ENCODE data around the gene FYCO1.
A peak's percentile ranks its signal among the peaks of the same experiment; 100 is the strongest.

FYCO1 gene

DNA sequence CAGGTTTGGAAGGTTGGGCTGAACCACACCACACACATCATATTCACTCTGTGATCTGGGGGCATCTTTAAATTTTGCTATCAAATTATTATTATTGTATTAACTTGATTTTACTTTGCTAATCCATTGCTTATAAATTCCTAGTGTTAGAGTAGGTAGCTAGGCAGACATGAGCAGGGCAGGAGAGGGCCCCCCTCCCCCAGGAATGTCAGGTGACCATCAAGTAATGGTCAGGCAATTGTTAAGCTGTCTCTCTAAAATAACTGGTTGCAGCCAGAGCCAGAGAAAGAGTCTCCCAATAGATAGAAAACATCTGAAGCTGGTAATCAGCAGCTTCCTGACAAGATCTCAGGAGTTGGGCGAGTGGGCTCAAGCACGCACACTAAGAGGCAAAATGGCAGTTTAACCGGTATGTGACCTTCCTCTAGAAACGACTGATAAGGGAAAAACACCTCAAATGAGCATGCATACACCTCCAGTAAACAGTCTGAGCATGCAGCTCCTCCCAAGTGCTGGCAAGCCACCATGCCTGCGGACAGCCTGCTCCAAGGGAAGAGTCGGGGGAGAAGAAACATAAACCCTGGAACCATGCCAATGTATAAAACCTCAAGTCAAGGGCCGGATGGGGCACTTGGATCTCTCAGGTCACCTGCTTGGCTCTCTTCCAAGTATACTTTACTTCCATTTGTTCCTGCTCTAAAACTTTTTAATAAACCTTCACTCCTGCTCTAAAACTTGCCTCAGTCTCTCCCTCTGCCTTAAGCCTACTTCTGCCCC lies 55.4 kb downstream of the FYCO1 start:
- DNase-seq: no peak

DNA sequence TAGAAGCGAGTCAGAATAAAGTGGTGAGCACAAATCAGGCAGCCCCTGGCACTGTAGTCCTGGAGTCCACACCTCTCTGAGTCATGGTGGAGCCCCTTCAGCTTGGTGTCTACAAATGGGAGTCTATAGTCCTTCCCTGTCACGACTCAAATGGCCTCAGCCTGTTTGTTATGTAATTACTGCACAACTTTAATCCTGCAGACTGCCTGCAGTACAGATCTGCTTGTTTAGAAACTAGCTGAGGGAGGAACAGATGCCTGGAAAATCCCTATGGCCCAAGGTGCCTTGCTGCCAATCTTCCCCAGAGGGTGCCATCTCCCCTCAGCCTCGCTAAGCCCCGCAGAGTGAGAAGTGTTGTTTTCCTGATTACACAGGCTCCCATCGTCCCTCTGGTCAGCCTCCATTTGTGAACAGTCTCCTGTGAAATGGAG lies 56.3 kb downstream of the FYCO1 start:
- DNase-seq: no peak

DNA sequence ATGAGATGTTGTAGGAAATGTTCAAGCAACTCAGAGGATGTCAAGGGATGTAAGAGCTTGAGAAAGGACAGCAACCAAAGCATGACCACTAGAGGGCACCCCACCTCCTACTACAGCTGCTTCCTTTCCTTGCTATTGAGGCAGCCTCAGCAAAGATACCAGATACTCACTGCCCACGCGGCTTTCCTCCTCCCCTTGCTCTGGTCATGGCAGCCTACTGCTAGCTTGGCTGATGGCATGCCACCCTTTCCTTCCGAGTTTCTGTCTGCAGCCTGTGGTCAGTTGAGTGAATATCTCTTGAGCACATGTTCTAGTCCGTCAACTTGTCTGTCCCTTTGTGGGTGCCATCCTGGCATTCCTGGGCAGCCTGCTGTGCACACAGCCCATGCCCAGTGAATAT lies 56.8 kb downstream of the FYCO1 start:
- DNase-seq: peak; percentile 44

DNA sequence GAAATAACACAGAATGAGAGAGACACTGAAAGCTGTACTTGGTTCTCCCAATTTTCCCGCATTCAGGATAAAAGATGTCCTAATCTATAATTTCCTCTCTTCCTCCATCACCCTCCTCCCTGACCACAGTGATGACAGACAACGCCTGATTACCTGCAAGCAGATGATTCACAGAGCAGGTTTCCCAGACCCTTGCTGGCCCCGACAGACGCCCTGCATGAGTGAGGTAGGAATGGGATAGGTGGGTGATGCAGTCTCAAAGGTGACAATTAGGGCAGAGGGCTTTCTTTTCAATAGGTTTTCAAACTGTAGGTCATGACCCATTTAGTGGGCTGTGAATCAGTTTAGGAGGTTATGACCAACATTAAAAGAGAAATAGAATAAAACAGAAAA lies 57.6 kb downstream of the FYCO1 start:
- no peak for DNase-seq

DNA sequence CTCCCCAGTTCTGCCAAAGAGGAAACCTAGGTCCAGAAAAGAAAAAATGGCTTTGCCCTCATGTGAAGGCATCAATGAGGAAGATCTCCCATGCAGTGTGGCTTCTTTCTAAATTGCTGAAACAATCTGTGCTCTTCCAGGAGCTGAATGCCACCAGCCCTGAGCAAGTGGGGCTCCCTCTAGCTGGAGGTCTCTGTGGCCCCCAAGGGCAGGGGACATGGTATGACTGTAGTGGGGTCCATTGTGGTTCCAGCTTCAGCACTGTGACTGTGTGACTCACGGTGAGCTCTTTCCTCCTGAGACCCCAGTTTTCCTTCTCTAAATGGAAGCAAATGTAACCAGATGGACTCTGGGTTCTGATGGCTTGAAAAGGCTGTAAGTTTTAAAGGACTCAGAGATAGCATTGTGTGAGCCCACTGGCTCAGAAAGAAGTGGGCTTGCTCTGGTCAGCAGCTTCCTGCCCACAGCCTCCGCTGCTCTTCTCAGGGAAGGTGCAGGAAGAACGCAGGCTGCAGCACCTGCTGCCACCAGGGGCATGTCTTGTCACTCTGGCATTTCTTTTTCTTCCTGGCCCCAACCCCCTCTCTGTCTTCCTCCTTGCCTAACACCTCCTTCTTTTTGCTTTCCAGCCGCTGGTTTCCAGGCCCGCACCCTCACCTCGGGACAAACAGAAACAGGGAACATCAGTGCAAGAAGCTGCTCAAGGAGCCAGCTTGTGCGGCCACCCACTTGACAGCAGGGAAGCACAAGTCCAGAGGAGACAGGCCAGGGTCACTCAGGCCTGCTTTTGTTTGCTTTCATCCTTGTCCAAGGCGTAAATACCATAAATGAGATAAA lies 58.2 kb downstream of the FYCO1 start:
- DNase-seq: no peak

DNA sequence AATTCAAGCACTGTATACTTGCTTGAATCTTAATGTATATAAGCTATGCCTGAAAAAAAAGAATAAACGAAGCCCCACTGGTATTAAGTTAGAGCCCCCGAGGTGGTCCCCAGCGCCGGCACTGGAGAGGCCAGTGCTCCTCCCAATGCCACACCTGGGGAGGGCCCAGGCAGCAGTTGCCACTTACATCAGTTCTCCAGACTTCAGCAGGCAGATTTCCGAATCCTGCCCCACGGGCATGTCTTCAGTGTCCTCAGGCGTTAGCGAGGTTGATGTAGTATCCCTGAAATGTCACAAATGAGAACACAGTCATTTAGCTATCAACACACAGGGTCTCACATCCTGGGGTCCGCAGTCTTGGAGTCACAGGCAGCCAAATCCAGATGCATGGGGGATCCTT lies 59.4 kb downstream of the FYCO1 start:
- DNase-seq: no peak

DNA sequence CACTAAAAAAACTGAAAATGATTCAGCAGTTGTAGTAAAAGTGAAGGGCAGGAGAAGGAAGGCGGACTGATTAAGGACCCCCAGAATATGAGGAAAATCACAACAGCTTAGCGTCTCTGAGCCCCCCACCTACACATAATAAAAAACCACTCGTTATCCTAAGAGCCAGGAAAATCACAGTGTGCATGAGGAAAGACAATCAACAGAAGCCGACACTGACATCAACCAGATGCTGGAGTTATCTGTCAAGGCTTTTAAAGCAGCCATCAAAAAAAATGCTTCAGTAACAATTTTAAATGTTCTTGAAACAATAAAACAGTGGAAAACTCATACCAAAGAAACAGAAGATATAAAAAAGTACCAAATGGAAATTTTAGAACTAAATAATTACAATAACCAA lies 62.0 kb downstream of the FYCO1 start:
- DNase-seq: no peak

DNA sequence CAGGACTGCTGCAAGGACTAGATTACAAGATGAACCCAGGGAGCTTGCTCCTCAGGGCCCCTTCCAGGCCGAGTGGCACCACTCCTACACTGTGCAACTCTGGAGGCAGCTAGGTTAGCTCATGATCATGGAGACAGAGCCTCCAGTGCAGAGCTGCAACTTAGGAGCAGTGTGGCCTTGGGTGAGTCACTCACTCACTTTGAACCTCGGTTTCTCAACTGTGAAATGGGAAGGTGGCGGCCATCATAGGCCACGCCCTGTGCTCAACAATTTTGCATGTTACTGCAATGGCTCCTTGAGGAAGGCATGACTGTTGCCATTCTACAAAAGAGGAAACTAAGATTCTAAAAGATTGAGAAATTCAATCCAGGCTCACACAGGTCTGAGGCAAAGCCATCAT lies 63.5 kb downstream of the FYCO1 start:
- DNase-seq: no peak

DNA sequence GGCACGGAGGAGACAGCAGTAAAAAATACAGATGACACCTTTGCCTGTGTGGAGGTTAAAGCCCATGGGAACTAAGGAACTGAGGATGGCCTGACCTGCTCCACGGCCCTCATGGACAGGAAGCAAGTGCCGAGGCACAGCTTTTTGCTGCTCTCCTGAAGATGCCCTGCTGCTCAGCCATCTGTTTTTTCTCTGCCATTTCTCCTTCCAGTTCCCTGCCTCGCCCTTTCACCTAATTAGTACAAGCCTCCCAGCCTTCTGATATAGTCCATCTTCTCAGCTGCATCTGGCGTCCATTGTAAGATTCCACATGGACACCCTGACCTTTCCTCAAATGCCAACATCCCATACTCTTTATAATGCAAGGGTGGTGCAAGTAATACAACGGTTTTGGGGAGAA lies 64.1 kb downstream of the FYCO1 start:
- DNase-seq: no peak

DNA sequence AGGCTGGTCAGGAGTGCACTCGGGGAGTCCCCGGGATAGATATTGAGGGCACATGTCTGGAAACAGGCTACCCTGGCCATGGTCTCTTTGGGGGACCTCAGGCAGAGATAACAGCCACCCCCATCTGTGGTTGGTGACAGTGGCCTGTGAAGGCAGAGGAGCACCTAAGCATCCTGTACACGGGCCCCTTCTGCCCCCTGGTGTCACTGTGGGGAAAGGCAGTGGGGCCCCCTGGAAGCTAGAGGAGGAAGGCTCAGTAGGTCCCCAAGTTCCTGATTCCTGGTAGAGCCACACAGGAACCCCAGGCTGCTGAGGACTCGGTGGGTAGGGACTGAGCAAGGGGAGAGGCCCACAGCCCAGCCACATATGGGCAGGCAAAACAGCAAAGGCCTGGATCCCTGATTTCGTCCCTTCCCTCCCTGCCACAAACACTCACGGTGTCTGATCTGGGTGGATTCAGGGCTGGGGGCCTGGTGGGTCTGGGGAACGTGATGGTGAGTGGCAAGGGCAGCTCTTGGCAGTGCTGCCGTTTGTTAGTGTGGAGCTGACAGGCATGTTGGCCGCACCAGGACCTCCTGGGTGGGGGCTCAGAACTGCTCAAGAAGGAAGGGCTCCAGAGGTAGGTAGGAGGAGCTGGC lies 66.5 kb downstream of the FYCO1 start:
- no peak for DNase-seq

DNA sequence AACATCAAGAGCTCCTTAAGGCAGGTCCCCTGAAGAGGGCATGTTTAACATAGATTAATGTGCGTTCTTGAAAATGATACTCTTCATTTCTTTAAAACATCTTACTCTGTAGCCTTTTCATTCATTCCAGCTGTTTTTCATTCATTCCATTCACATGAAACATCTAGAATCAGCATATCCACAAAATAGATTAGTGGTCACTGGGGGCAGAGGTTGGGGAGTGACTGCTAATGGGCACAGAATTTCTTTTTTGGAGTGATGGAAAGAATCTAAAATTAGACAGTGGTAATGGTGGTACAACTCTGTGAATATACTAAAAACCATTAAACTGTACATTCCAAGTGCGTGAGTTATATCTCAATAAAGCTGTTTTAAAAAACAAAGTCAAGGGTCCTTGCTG lies 67.7 kb downstream of the FYCO1 start:
- DNase-seq: no peak

DNA sequence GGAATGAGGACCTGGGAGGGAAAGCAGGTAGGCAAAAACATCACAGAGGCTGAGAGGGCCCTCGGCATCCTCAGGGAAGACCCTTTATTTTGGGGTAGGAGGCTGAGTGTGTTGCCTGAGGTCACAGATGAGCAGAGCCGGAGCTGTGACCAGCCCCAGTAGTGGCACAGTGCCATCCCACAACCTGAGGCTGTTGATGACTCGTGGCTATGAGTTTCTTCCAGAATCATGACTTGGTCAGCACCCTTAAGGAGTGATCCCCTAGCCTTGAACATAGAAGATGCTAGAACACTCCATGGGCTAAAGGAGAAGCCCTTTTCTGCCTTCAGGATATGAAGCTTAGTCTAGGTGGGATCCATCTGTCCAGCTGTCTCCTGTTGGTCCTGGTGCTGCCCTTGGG lies 71.9 kb downstream of the FYCO1 start:
- no peak for DNase-seq

DNA sequence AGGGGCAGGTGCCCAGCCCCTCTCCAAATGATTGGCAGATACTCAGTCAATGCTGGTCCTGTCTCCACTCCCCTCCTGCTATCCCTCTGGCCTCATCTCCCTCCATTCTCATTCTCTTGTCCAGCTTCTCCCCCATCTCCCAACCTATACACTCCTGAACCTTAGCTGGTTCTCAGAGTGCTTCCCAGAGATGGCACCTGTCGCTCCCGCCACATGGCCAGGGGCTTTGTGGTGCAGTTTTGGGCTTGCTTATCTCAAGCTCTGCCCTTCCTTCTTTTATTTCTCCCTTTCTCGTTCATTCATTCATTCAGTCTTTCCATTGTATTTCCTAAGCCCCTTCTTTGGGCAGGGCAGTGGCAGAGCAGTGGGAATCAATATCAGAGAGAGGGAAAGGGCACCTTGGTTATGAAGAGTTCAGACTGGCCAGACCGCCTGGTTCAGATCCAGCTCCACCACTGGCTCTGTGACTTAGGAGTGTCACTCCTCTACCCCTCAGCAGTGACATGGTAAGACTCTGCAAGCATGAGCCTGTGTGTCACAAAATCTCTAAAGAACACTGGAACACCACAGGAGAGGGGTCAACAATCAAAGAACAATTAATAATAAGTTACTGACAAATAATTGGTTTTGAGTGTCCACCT lies 72.6 kb downstream of the FYCO1 start:
- DNase-seq: no peak

DNA sequence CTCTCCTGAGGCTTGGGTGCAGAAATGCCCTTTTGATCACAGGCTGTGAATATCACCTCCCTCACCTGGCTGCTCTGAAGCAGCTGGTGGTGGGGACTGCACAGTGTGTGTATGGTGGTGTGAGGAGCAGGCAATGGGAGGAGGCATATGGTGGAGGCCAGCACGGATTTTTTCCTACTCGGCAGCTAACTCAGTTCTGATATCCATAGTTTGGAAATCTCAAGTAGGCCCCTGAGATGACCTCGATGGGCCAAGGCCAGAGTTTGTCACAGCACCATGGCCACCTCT lies 73.6 kb downstream of the FYCO1 start:
- DNase-seq: no peak

DNA sequence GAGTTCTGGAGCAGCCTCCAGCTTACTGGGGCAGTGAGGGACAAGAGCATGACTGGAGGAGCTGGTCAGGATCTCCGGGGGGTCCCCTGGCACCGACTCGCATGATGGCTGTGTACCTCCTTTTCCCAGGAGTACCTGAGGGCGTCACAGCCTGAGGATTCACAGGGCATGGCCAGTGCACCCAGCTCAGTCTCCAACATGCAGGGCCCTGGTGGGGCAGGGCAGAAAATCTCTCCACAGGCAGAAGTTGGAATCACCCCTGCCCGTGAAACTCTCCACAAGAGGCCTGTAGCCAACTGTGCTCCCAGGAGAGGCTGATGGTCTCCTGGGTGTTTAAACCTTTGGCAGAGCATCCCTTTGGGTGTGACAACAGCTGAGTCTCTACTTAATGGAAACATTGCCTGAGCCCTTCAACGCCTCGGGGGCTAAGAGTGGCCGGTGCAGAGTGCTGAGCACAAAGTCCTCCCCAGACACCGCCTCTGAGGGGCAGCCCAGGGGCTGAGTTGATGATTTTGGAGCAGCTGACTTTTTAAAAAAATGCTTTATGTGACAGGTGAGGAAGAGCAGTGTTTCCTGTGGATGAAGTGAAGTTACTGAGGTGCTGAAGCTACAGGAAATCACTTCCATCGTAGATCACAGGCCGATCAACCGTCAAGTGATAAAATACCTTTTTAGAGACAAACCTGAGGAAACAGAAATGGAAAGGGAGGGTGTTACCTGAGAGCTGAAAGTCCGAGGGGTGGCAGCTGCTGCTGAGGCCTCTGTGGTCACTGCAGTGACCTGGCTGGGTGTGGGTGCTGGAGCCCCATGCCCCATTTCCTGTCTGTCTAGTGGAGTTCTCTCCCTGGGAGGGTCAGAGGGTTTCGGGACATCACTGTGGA lies 74.2 kb downstream of the FYCO1 start:
- no peak for DNase-seq

DNA sequence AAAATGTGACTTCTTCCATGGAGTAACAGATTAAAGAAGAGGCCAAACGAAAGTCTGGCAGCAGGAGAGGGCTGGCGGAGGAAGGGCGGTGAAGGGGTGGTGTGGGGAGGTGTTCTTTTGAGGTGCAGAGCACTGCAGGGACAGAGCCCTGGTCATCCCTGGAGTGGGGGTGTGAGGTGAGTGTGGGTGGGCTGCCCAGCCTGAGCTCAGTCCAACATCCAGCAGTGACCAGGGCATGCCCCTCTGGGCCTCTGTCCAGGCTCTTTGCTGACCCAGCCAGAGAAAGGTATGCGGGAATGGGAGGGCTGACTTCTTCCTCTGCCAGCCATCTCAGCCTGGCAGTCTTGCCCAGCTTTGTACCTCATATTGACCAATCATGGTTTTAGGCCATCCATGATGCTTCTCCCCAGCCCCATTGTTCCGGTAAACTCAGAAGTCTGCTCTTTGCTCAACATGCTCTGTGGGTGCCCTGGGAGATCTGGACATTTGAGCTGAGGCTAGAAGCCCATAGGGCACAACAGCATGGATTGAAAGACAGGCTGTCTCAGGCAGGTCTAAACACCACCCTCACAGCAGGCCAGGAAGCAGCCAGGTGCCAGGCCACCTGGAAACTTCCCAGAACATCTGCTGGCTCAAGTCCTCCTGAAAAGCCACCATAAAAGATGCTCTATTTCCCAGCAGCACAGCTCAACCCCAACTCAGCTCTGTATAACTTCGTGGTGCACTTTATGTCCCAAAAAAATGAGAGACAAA lies 78.3 kb downstream of the FYCO1 start:
- DNase-seq: no peak

DNA sequence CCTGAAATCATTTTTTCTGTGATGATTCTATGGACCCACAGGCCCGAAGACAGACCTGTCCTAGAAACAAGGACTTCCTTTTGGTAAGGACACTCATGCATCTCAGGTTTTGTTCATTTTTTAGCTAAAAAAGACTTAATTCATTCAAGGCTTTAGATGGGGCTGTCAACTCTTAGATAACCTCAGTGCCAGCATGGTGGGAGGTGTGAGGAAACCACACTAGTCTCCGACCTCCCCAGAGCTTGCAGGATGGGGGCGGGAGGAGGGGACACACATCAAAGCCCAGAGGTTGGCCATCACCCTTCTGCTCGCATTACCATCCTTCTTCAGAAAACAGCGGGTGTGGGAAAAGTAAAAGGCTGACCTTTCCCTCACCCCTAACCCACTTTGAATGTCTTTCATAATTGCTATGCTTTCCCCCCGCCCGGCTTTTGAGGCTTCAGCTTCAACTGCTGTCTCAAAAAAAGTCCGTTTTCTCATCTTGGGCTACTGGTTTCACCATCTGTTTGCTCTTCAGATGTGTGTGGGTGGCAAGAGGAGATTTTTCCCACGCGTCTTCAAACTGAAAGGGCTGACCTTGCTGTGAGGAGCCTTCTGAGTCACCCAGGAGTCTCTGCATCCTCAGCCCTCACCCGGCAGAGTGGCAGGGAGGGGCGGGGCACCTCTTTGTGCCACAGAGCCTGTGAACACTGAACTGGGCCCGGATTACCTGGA lies 79.9 kb downstream of the FYCO1 start:
- DNase-seq: no peak

DNA sequence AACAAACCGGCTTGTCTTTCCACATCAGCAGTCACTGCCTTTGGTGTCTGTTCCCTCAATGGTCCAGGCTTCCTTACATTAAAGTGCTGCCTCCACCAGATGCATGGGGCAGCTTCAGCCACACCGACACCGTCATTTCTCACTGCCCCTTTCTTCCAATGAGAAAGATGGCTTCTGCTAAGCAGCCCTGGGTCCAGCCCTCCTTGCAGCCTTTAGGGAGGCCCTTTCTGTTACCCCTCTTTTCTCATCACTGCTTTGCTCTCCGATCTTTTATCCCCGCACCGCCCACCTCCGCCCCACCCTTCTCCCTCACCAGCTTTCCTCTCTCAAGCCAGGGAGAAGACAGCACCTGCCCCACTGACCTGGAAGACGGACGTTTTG lies 80.6 kb downstream of the FYCO1 start:
- no peak for DNase-seq

DNA sequence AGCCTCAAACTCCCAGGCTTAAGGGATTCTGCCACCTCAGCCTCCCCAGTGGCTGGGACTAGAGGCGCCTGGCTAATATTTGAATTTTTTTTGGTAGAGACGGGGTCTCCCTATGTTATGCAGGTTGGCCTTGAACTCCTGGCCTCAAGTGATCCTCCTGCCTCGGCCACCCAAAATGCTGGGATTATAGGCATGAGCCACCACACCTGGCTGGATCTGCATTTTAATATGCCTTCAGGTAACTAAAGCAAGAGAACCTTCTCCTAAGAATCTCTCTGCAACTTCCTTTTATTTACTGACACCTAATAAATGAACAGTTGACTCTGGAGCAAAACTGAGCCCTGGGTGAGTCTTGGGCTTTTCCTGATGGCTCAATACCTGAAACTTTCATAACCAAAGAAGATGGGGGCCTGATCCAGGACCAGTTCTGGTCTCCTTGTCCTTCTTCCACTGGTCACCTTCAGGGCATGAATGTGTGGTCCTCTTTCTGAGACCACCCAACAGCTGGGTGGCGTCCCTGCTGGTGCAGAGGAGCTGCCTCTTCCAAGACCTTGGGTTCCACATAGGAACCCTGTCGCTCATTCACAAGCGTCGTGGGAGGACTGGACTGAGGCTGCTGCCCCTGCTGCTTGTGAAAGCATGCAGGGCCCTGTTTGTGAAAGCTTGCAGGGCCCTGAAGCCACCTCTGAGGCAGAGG lies 81.1 kb downstream of the FYCO1 start:
- DNase-seq: no peak

DNA sequence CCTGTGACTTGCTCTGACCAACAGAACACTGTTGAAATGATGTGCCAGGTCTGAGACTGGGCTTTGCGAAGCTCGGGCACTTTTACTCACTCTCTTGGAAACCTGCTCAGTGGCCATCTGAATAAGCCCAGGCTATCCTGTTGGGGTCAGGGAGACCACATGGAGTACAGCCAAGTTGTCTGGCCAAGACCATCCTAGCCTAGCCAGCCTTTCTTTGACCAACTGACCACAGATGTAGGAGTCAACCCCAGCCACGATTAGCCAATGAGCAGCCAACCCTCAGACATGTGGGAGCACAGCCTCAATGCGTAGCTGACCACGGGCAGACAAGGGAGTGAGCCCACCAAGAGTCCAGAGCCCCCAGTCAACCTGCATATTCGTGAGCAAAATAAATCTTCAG lies 83.2 kb downstream of the FYCO1 start:
- DNase-seq: no peak

Measured in NCI-H226 (cell line).